ENCODE measurements around the gene IFNA17. TPM values are rescaled to one million over a fixed set of nuclear protein-coding genes. Genes with fewer than 3 reads are reported as not detected.
"Not testable (repeated sequence)": the region's sequence is repeated elsewhere in the genome, so short reads cannot be mapped to it uniquely, and the experiment has no call there.

The IFNA17 gene
- total RNA-seq, 4 donors from 2014 or later: not detected

DNA sequence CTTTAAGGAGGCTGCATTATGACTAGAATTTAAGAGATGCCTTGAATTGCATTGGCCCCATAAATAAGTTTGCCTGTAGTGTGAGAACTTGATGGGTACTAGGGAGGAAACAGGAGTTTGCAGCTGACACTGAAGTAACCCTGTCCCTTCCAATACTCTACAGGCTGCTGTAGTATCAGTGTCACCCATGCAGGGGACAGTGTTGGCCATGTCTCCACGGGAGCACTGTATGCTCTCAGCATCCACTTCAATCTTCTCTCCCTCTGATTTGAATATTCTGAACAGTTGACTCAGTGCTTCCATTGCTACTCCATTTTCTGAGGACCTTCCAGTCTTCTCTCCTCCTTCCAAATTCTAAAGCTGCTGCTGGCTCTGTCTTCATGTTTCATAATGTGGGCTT lies 23.2 kb upstream of the IFNA17 start:
- in situ Hi-C loops (cut with MboI; ENCODE audit: low pct_ligation_motif_present in 1 of 4, low pct_unique_long_range_greater_than_20kb in 1 of 4, low sequenced_read_pairs in 3 of 4) (no loop called here), intact Hi-C loops (cut with DNase I; ENCODE audit: low total_unique reads) (no loop called here)
- H3K36me3 ChIP-seq: no peaks in the 10 kb centered on the region
- no peaks in the 10 kb centered on the region for H3K9me3 ChIP-seq
- peaks cover 8% of the 10 kb centered on the region for H3K27me3 ChIP-seq
- H3K27ac ChIP-seq: no peak overlapping the region
- TF ChIP-seq EP300 (IDR thresholded peaks at IDR 0.05; ENCODE audit: low read depth): no peak
- no peak for TF ChIP-seq POLR2A (IDR thresholded peaks at IDR 0.05)
- TF ChIP-seq, protein P1, sequence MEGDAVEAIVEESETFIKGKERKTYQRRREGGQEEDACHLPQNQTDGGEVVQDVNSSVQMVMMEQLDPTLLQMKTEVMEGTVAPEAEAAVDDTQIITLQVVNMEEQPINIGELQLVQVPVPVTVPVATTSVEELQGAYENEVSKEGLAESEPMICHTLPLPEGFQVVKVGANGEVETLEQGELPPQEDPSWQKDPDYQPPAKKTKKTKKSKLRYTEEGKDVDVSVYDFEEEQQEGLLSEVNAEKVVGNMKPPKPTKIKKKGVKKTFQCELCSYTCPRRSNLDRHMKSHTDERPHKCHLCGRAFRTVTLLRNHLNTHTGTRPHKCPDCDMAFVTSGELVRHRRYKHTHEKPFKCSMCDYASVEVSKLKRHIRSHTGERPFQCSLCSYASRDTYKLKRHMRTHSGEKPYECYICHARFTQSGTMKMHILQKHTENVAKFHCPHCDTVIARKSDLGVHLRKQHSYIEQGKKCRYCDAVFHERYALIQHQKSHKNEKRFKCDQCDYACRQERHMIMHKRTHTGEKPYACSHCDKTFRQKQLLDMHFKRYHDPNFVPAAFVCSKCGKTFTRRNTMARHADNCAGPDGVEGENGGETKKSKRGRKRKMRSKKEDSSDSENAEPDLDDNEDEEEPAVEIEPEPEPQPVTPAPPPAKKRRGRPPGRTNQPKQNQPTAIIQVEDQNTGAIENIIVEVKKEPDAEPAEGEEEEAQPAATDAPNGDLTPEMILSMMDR (IDR thresholded peaks at IDR 0.05): no peak
- TF ChIP-seq POLR2AphosphoS5 (IDR thresholded peaks at IDR 0.05): no peak
- peaks cover 0 to 6% (median 0%) of the 10 kb centered on the region in 4 donors for H3K4me1 ChIP-seq
- no peak for DNase-seq
- no peak overlapping the region for H3K4me3 ChIP-seq
- 13% methylated on average over 1 of the region's 1 CpG; no CpG with 5 or more reads in 1 of the 2 donors for WGBS, 2 donors (ENCODE audit: low coverage in 1 of 2)

DNA sequence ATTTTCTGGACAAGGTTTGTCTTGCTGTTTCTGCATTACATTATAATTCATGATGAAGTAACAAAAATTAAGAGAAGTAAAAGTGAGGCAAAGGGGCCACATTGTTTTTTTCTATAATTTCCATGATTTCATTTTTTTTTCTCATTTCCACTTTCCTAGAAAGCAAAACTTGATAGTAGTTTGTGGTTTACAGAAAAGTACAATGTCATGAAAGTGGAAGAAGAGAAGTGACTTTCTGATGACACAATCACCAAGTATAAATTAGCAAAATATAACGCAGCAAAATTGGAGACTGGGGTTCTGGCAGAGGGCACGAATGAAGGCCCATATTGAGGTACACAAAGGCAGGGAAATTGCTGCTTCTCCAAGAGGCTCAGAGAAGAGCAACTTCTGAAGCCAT lies 16.8 kb upstream of the IFNA17 start:
- Histone ChIP-seq H3K4me3 (no peak overlapping the region), H3K27ac (no peak overlapping the region), H3K4me1 (no peaks in the 10 kb centered on the region), H3K27me3 (no peaks in the 10 kb centered on the region), H3K36me3 (no peaks in the 10 kb centered on the region), H3K9me3 (no peaks in the 10 kb centered on the region)
- TF ChIP-seq, protein P1 (IDR thresholded peaks at IDR 0.05): no peak
- TF ChIP-seq POLR2AphosphoS5 (IDR thresholded peaks at IDR 0.05): no peak
- intact Hi-C loops (cut with DNase I; ENCODE audit: low total_unique reads): no loop called here
- in situ Hi-C loops (cut with MboI; ENCODE audit: low pct_ligation_motif_present in 1 of 4, low pct_unique_long_range_greater_than_20kb in 1 of 4, low sequenced_read_pairs in 3 of 4): loop anchor here in 2 of 4 donors (25.0 kb wide), 1 partner anchor 542 kb away; no protein-coding TSS in a partner anchor
- no peak for DNase-seq
- 35 to 45% methylated on average over 2 of the region's 2 CpGs for WGBS, 2 donors (ENCODE audit: low coverage in 1 of 2)

- TF ChIP-seq, protein P1 (IDR thresholded peaks at IDR 0.05): no peak
- no peak for TF ChIP-seq POLR2AphosphoS5 (IDR thresholded peaks at IDR 0.05)
- no peak for TF ChIP-seq EP300 (IDR thresholded peaks at IDR 0.05; ENCODE audit: low read depth)
- no peak for TF ChIP-seq POLR2A (IDR thresholded peaks at IDR 0.05)
- H3K4me1 ChIP-seq: no peaks in the 10 kb centered on the region
- no peaks in the 10 kb centered on the region for H3K27me3 ChIP-seq
- H3K9me3 ChIP-seq: no peaks in the 10 kb centered on the region
- H3K27ac ChIP-seq: no peak within 1 kb of the TSS
- in situ Hi-C loops (cut with MboI; ENCODE audit: low pct_ligation_motif_present in 1 of 4, low pct_unique_long_range_greater_than_20kb in 1 of 4, low sequenced_read_pairs in 3 of 4): loop anchor here in 2 of 4 donors (25.0 kb wide), 1 partner anchor 547 kb away; no protein-coding TSS in a partner anchor
- intact Hi-C loops (cut with DNase I; ENCODE audit: low total_unique reads): no loop called here
- DNase-seq: no peak
- 60 to 68% methylated on average over 1 to 2 of the region's 2 CpGs for WGBS, 2 donors (ENCODE audit: low coverage in 1 of 2)
- no peak within 1 kb of the TSS for H3K4me3 ChIP-seq
- no peaks in the 10 kb centered on the region for H3K36me3 ChIP-seq
Observed at GRCh38 chr9:21239911-21240310, 11.9 kb upstream of the IFNA17 start, which contains the start of gene IFNA14. IFNA14 (minus strand) TSS chr9:21240005; CDS start chr9:21239935, 70 bp downstream.

DNA sequence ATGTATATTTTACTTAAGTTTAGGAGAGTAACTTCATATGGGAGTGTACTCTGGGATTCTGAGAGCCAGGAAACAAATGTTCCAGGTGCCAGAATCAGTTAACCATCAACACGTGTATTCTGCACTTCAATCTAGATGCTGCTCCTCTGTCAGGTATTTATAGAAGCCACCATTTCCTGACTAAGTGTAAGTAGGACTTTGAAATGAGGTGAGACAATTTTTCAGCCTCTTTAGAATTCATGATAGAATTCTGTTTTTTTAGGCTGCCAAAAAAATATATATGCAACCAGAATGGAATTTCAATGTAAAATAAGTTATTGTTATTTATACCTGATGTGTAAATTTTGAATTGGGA lies 8.3 kb upstream of the IFNA17 start:
- DNase-seq; H3K4me1 ChIP-seq; intact Hi-C loops (cut with DNase I; ENCODE audit: low total_unique reads); H3K27me3 ChIP-seq; H3K36me3 ChIP-seq; H3K9me3 ChIP-seq; H3K4me3 ChIP-seq; H3K27ac ChIP-seq: not testable (repeated sequence)
- whole genome bisulfite sequencing, 2 donors (ENCODE audit: low coverage in 1 of 2): 0 to 18% methylated on average over 1 of the region's 1 CpG
- in situ Hi-C loops (cut with MboI; ENCODE audit: low pct_ligation_motif_present in 1 of 4, low pct_unique_long_range_greater_than_20kb in 1 of 4, low sequenced_read_pairs in 3 of 4): loop anchor here in 2 of 4 donors (25.0 kb wide), 1 partner anchor 551 kb away; no protein-coding TSS in a partner anchor
